ENCODE measurements around the gene LAPTM5.

GRCh38 chr1:30738715-30739559 is 18.6 kb downstream of the LAPTM5 start:
- TF ChIP-seq CTCF (IDR thresholded peaks at IDR 0.05; ENCODE audit: control extremely low read depth in 1 of 3, insufficient read depth in 1 of 3, low read depth in 1 of 3, low read length in 3 of 3): no peak
- no peak for TF ChIP-seq RXRA (IDR thresholded peaks at IDR 0.05; ENCODE audit: insufficient read depth, low read depth, low read length)
- TF ChIP-seq TBP (IDR thresholded peaks at IDR 0.05; ENCODE audit: low read depth, low read length): no peak
- no peak for TF ChIP-seq POLR2AphosphoS5 (IDR thresholded peaks at IDR 0.05; ENCODE audit: low read depth, low read length)
- no peak for TF ChIP-seq ATF3 (IDR thresholded peaks at IDR 0.05; ENCODE audit: insufficient read depth, low read depth, low read length)
- TF ChIP-seq EZH2 (IDR thresholded peaks at IDR 0.05; ENCODE audit: low read depth, low read length, severe bottlenecking): no peak
